BJ (cell line): ENCODE data around the gene ACSBG1. TPM values are rescaled to one million over a fixed set of nuclear protein-coding genes. Genes with fewer than 3 reads are reported as not detected.

Source experiments
- CTCF ChIA-PET: fragments of 350-600 bp; formaldehyde crosslinking; extraction: SDS; loops from one replicate; lab custom pipeline; 2021; ENCODE audit warnings: antibody characterized with exemption, inconsistent platforms; lab: Yijun Ruan, JAX
- POLR2A ChIA-PET: fragments of 300-600 bp; sonication (Branson Sonifier 250); formaldehyde crosslinking; extraction: SDS; loops from one replicate; lab custom pipeline; 2021; ENCODE audit warnings: antibody characterized with exemption; lab: Charles Lee
- DNase-seq: peaks from one replicate; pipeline ENCODE4 v3.0.0-alpha.2; 2011; ENCODE audit warnings: low read depth
- H3K27me3 ChIP-seq: 2 replicates; pipeline ENCODE4 v1.6.0; 2011; ENCODE audit warnings: low read length; ENCODE audit not compliant: control insufficient read depth, insufficient read depth
- H3K36me3 ChIP-seq: 2 replicates; pipeline ENCODE4 v1.5.1; 2011; ENCODE audit warnings: low read length; ENCODE audit not compliant: control insufficient read depth, insufficient read depth
- H3K4me3 ChIP-seq: 2 replicates; pipeline ENCODE4 v1.5.1; 2011; ENCODE audit warnings: low read depth, mild to moderate bottlenecking, control low read depth, low read length
- polyA plus RNA-seq: library from polyadenylated mRNA; depleted of rRNA; stranded (reverse); fragments of >200 nt; gene quantifications from 2 replicates; pipeline ENCODE4 v1.2.3, GENCODE V29; 2011
- TF ChIP-seq, protein P1 (sequence below): IDR thresholded peaks from 2 replicates; pipeline ENCODE4 v1.5.1; 2011; ENCODE audit warnings: low read depth, mild to moderate bottlenecking, control low read depth, inconsistent platforms, low read length, moderate library complexity; ENCODE audit not compliant: insufficient read depth

Gene ACSBG1
- polyA plus RNA-seq, 1 experiment, result 0.01 TPM

DNA sequence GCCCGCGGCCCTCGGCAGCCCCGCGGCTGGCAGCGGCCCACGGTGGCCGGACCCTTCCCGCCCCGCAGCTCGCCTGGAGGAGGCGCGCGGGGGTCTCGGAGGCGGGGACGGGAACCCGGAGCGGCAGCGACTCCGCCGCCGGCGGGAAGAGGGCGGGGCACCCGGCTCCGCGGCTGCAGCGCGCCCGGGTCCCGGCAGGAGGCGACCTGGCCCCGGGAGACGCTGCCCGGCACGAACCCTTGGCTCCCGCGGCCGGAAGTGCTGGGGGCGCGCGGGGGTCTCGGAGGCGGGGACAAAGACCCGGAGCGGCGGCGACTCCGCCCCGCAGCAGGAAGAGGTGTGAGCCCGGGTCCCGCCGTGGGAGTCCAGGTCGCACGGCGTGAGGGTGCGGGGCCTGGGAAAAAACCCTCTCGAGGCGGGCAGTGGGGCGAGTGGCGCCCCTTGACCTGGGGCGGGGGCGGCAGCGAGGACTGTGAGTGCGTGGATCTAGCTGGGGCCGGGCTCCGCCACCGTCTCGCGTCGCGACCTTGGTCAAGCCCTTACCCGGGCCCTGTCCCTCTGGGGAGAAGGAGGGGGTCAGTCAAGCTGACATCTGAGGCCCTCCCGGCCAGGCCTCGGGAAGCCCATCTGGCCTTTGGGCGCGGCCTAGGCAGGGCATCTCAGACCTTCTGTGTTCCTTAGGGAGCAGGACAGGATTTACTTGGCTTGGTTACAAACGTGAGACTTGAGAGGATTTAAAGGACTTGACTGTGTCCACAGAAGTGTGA is 102.9 kb downstream of the ACSBG1 start, which contains the start of gene CIB2:
CIB2 (minus strand) TSS at position 151 of the 767 bp plus-strand sequence. CDS start 230 bp downstream, outside the sequence.
- ChIA-PET CTCF (interaction anchor here (0.6 to 4.1 kb wide), 29 partner anchors 8 to 338 kb away, joined by 3 to 31 read pairs (median 3); partner anchors contain the start of gene IDH3A), POLR2A (no interaction called here)
- TF ChIP-seq, protein P1, sequence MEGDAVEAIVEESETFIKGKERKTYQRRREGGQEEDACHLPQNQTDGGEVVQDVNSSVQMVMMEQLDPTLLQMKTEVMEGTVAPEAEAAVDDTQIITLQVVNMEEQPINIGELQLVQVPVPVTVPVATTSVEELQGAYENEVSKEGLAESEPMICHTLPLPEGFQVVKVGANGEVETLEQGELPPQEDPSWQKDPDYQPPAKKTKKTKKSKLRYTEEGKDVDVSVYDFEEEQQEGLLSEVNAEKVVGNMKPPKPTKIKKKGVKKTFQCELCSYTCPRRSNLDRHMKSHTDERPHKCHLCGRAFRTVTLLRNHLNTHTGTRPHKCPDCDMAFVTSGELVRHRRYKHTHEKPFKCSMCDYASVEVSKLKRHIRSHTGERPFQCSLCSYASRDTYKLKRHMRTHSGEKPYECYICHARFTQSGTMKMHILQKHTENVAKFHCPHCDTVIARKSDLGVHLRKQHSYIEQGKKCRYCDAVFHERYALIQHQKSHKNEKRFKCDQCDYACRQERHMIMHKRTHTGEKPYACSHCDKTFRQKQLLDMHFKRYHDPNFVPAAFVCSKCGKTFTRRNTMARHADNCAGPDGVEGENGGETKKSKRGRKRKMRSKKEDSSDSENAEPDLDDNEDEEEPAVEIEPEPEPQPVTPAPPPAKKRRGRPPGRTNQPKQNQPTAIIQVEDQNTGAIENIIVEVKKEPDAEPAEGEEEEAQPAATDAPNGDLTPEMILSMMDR, result peak; percentile 28; the same call in 1 of the 2 replicates
- no peak for DNase-seq
- Histone ChIP-seq H3K27me3 (no peaks in the 10 kb centered on the region), H3K36me3 (no peaks in the 10 kb centered on the region), H3K4me3 (peak within 1 kb of the TSS; percentile 66)

GRCh38 chr15:78130466-78131294 is 103.7 kb downstream of the ACSBG1 start:
- Histone ChIP-seq H3K27me3 (no peaks in the 10 kb centered on the region), H3K4me3 (peak overlapping the region; percentile 66), H3K36me3 (no peaks in the 10 kb centered on the region)
- ChIA-PET POLR2A (no interaction called here), CTCF (interaction anchor here (0.6 to 4.1 kb wide), 27 partner anchors 9 to 339 kb away, joined by 3 to 31 read pairs (median 3); partner anchors contain the start of gene IDH3A)
- no peak for DNase-seq
- TF ChIP-seq, protein P1, result no peak

DNA sequence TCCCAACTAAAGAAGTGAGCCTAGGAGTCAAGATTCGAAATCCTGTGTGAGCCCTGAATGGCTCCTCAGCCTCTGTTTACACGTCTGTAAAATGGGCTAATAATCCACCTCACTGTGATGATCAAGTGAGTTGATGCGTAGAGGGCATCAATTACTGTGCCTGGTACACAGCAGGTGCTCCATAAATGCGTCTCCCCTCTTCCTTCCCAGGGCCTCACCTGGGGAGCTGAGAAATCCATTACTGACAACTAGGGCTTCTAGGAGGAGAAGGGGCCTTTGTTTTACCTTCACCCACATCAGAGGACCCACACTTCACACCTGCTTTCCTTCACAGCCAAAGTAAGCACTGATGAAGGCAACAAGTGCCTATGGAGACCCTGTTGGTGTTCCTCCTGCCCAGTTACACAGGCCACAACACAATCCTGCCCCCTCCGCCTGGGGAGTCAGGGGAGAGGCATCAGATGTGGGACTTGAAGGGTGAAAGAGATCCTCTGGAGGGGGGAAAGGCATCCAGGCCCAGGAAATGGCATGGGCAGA is 104.5 kb downstream of the ACSBG1 start:
- no peaks in the 10 kb centered on the region for H3K27me3 ChIP-seq
- H3K36me3 ChIP-seq, result no peaks in the 10 kb centered on the region
- POLR2A ChIA-PET, result interaction anchor here (0.6 kb wide), 1 partner anchor 87 kb away, joined by 3 read pairs; no protein-coding TSS in a partner anchor
- DNase-seq, result no peak
- TF ChIP-seq, protein P1, result no peak
- CTCF ChIA-PET, result interaction anchor here (0.9 to 4.1 kb wide), 9 partner anchors 8 to 162 kb away, joined by 3 to 31 read pairs (median 7); no protein-coding TSS in a partner anchor
- no peak overlapping the region for H3K4me3 ChIP-seq

GRCh38 chr15:78129077-78129750 is 105.2 kb downstream of the ACSBG1 start:
- H3K36me3 ChIP-seq, result no peaks in the 10 kb centered on the region
- TF ChIP-seq, protein P1, result no peak
- DNase-seq, result no peak
- CTCF ChIA-PET, result interaction anchor here (0.6 to 4.1 kb wide), 3 partner anchors 16 to 112 kb away, joined by 6 to 31 read pairs (median 11); no protein-coding TSS in a partner anchor
- H3K27me3 ChIP-seq, result no peaks in the 10 kb centered on the region
- no peak overlapping the region for H3K4me3 ChIP-seq
- POLR2A ChIA-PET, result interaction anchor here (0.6 kb wide), 1 partner anchor 87 kb away, joined by 3 read pairs; no protein-coding TSS in a partner anchor
